ENCODE measurements around the gene SKIL.

The SKIL gene

DNA sequence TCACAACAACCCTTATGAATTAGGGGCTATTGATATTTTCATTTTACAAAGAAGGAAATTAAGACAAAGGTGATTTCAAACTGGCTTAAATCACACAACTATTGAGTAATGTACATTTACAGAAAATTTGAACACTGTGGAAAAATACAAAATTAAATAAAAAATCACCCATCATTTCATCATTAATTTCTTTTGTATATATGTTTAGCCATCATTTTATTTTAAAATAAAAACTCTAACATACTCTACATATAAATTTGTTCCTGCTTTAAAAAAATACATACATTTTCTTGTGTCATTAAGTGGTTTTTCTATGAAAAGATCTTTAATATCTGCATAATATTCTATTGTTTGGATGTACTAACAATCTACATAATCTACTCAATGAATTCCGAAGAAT, 81.3 kb downstream of the SKIL start:
- DNase-seq: no peak

DNA sequence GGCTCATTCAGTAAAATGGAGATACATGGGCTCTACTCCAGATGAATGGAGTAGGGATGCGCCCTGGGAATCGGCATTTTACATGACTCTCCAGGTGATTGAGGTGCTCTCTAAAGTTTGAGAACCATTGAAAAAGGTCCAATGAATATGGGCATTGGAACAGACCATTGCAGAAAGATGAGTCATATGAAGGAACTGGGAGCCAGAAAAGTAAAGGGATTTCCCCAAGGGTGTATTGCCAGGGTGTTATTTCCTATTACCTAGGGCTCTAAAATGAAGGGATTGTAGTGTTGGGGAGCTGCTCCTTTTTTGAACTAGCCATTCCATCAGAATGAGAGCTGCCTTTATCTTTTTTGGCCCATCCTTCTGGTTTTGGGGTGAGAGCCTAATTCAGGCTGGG, 82.8 kb downstream of the SKIL start:
- no peak for DNase-seq

- DNase-seq: no peak
Observed at GRCh38 chr3:170441412-170441811, 83.9 kb downstream of the SKIL start.

DNA sequence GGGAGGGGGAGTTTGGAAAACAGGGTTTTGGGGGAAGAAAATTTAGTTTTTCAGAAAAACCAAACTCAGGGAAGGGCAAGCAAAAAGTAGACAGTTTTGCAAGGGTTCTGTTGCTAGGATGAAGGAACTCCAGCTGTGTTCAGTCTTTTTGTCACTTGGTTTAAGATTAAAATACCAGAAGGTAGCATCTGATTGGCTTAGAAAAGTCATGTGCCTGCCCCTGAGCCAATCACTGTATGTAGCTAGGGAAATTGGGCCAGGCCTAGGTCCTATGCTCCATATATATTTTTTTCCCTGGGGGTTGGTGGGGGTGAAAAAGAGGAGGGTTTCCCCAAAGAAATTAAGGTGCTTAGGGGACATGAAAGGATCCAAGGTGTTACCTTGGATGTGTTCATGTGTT, 85.4 kb downstream of the SKIL start:
- no peak for DNase-seq

GRCh38 chr3:170443457-170443856, 85.9 kb downstream of the SKIL start:
- no peak for DNase-seq

Measured in NCI-H526 (cell line).